Loucy (cell line): Measurements from ENCODE around the gene ATP8A1.

Experiments
- EZH2phosphoT487 ChIP-seq: fragments of 200-600 bp; IDR thresholded peaks from 2 replicates; pipeline ENCODE4 v1.6.1; 2018; ENCODE audit warnings: antibody characterized with exemption, mild to moderate bottlenecking, moderate library complexity, borderline replicate concordance
- TF ChIP-seq, protein P1 (sequence below): fragments of 200-600 bp; sonication (generic); conservative IDR thresholded peaks from 2 replicates; pipeline ENCODE4 v1.5.1; 2014; ENCODE audit warnings: mild to moderate bottlenecking, antibody characterized with exemption, low read length

- TF ChIP-seq, protein P1, sequence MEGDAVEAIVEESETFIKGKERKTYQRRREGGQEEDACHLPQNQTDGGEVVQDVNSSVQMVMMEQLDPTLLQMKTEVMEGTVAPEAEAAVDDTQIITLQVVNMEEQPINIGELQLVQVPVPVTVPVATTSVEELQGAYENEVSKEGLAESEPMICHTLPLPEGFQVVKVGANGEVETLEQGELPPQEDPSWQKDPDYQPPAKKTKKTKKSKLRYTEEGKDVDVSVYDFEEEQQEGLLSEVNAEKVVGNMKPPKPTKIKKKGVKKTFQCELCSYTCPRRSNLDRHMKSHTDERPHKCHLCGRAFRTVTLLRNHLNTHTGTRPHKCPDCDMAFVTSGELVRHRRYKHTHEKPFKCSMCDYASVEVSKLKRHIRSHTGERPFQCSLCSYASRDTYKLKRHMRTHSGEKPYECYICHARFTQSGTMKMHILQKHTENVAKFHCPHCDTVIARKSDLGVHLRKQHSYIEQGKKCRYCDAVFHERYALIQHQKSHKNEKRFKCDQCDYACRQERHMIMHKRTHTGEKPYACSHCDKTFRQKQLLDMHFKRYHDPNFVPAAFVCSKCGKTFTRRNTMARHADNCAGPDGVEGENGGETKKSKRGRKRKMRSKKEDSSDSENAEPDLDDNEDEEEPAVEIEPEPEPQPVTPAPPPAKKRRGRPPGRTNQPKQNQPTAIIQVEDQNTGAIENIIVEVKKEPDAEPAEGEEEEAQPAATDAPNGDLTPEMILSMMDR = no peak
- no peak for TF ChIP-seq EZH2phosphoT487
Observed at GRCh38 chr4:42612898-42613297, 44.0 kb downstream of the ATP8A1 start.
